GM12864 (cell line): ENCODE results near the gene RALA.

Source experiments
- DNase-seq: peaks from one replicate; pipeline ENCODE4 v3.0.0-alpha.2; 2011; ENCODE audit warnings: low read depth
- H3K4me3 ChIP-seq: 2 replicates; pipeline ENCODE4 v1.5.1; 2011; ENCODE audit warnings: mild to moderate bottlenecking, low read depth, low read length, control low read depth
- TF ChIP-seq, protein P1 (sequence below): IDR thresholded peaks from 2 replicates; pipeline ENCODE4 v1.5.1; 2011; ENCODE audit warnings: low read depth, mild to moderate bottlenecking, moderate library complexity, low read length, control low read depth, inconsistent platforms; ENCODE audit errors: missing control alignments

Gene RALA

DNA sequence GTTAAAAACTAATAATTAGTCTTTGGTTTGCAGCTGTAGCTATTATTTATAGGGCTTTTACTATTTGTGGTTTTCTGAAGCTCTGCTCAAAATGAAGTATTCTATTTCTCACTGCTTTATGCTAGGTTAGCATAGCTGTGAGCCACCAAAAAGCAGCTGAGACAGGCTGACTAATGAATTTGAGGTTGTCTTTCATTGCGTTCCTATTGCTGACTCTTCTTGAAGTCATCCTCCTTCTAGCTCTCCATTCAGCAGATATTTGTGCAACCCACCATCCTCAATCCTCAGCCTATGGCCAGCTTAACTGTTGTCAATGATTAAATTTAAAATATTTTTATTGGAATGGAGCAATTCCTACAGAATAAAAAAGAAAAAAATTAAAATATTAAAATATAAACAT lies 2.1 kb upstream of the RALA start:
- no peak overlapping the region for H3K4me3 ChIP-seq
- DNase-seq, result no peak
- TF ChIP-seq, protein P1, sequence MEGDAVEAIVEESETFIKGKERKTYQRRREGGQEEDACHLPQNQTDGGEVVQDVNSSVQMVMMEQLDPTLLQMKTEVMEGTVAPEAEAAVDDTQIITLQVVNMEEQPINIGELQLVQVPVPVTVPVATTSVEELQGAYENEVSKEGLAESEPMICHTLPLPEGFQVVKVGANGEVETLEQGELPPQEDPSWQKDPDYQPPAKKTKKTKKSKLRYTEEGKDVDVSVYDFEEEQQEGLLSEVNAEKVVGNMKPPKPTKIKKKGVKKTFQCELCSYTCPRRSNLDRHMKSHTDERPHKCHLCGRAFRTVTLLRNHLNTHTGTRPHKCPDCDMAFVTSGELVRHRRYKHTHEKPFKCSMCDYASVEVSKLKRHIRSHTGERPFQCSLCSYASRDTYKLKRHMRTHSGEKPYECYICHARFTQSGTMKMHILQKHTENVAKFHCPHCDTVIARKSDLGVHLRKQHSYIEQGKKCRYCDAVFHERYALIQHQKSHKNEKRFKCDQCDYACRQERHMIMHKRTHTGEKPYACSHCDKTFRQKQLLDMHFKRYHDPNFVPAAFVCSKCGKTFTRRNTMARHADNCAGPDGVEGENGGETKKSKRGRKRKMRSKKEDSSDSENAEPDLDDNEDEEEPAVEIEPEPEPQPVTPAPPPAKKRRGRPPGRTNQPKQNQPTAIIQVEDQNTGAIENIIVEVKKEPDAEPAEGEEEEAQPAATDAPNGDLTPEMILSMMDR, result no peak

DNA sequence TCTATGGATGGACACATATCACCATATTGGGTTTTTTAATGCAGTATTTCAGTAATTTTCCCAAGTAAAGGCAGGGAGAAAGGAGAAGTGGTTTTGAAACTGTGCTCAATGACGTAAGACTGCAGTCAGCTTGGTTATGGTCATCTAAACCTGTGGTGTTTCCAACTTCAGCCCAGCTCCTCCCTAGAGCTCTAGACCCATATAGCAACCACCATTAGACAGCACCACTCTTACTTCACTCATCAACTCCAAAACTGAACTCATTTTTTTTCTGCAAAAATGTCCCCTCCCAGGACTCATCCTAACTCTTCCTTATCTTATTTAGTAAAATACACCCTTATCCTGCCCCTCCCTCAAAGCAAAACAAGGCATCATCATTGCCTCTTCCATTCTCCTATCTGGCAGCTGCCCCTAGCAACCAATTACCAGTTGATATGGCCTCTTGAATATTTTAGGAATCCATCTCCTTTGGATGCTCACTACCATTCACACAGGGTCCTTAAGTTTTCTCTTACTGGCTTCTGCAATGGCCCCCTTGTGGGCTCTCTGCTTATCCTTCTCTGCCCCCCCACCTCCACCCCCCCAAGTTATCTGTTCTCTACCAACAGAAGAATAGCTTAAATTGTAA lies 1.5 kb upstream of the RALA start:
- peak overlapping the region; percentile 81; the same call in 1 of the 2 replicates for H3K4me3 ChIP-seq
- DNase-seq, result peak; percentile 35
- TF ChIP-seq, protein P1, result no peak

DNA sequence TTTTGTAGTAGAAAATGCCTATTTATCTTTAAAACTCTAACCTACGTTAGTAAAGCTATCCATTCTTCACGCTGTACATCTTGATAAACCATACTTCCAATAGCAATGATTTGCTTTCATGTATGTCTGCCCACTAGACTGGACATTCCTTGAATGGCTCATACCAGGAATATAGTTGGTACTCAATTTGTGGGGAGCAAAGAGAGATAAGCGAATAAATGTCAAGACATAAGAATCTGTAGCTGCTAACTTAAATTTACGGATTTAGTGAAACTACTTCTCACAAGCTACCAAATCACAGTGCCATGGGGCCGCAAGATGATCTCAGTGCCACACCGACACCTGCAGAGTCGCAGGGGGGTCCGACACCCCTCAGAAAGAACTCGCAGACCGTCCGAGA lies 763 bp upstream of the RALA start:
- peak overlapping the region; percentile 81 for H3K4me3 ChIP-seq
- DNase-seq, result no peak
- TF ChIP-seq, protein P1, result no peak

DNA sequence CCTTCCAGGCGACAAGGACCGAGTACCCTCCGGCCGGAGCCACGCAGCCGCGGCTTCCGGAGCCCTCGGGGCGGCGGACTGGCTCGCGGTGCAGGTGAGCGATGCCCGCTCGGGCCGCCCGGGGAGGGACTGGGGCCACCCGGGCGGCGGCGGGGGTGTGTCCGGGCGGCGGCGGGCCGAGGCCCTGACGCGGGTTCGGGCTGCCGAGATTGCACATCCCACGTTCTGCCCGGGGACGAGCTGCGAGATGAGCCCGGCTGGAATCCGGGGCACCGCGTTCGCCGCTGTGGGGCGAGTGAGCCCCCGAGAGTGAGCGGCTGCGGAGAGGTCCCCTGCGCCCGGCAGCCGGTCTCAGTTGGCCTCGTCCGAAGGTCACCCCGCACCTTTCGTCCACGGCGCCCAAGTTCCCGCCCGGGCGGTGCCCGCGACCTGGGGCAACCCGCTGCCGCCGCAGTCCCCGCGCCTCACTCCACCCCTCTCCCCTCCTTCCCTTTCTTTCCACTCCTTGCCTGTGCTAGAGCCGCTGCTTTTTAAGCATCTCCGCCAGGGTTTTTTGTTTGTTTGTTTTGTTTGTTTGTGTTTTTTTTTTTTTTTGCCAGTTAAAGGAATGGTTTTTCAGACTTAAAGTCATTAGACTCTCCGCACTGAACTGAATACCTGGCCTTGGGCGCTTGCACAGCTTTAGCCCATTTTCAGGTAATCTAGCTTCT lies 515 bp downstream of the RALA start:
- H3K4me3 ChIP-seq, result peak overlapping the region; percentile 81
- no peak for DNase-seq
- TF ChIP-seq, protein P1, result no peak

DNA sequence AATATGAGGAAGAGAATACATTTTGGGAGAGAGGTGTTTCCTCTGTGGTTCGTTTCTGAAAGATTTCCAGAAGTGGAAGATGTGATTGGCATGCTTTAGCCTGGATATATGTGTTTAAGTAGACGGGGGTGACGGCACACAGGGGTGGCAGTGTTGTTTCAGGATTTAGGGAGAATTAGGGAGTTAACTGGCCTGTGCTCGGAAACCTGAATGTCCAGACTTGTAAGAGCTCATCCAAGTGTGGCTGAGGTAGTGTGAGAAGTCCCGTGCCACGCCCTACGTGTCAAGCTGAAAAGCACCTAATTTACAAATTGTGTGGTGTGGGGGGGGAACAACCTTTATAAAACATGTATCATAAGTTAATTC lies 1.1 kb downstream of the RALA start:
- peak overlapping the region; percentile 81 for H3K4me3 ChIP-seq
- no peak for DNase-seq
- TF ChIP-seq, protein P1, result no peak

DNA sequence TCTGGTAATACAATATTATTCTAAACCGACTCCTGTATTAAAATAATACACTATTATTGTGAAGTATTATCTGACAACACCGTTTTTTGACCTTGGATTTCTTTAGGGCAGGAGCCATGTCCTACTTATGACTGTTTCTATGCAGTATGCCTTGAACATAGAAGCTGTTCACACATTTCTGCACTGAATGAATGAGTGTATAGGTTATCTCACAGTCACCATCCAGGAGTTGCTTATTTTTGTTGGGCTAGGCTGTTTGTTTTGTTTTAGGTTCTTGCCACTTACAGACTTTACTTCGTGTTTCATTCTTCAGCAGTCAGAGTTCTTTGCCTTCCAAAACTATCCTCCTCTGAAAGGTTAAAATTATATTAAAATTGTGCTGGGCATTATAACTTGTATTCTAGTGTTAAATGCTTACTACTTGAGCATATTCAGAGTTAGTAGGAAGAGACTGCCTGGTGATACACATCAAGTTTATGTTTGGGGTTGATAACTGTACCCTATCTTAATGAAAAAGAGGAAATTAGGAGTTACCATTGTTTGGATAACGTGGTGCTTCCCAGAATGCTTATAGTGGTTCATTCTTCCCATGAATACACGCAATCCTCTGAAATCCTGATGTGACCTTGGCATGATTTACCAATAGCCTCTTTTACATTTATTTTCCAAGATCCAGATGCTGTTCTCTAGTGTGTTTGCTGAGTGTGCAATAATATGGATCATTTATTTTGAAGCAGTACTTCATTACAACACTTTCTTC lies 1.7 kb downstream of the RALA start:
- DNase-seq, result no peak
- TF ChIP-seq, protein P1, result no peak
- H3K4me3 ChIP-seq, result no peak overlapping the region; the same call in 1 of the 2 replicates
